Measurements from ENCODE around the gene ANG.
"Not testable (repeated sequence)": the region's sequence is repeated elsewhere in the genome, so short reads cannot be mapped to it uniquely, and the experiment has no call there.

The ANG gene

GRCh38 chr14:20688167-20688839 is at the start of gene ANG:
Gene ANG (plus strand): TSS chr14:20688764. CDS start chr14:20693565, 4,801 bp downstream.
- no peak for DNase-seq (ENCODE audit: low read depth)

- no peak for DNase-seq (ENCODE audit: low read depth)
These were observed 47.0 kb upstream of the ANG start, which contains the start of gene OR6S1 for GRCh38 chr14:20641591-20641990. Gene OR6S1 (minus strand): TSS chr14:20641691. CDS start chr14:20641691, 0 bp downstream.

GRCh38 chr14:20642182-20642581 is 46.4 kb upstream of the ANG start:
- no peak for DNase-seq (ENCODE audit: low read depth)

GRCh38 chr14:20642755-20643154 is 45.8 kb upstream of the ANG start:
- not testable (repeated sequence) for DNase-seq (ENCODE audit: low read depth)

GRCh38 chr14:20644520-20644919 is 44.0 kb upstream of the ANG start:
- no peak for DNase-seq (ENCODE audit: low read depth)

- DNase-seq (ENCODE audit: low read depth), result no peak
These were observed 43.1 kb upstream of the ANG start for GRCh38 chr14:20645481-20645880.

- no peak for DNase-seq (ENCODE audit: low read depth)
These were observed 35.3 kb upstream of the ANG start for GRCh38 chr14:20652996-20653975.

DNA sequence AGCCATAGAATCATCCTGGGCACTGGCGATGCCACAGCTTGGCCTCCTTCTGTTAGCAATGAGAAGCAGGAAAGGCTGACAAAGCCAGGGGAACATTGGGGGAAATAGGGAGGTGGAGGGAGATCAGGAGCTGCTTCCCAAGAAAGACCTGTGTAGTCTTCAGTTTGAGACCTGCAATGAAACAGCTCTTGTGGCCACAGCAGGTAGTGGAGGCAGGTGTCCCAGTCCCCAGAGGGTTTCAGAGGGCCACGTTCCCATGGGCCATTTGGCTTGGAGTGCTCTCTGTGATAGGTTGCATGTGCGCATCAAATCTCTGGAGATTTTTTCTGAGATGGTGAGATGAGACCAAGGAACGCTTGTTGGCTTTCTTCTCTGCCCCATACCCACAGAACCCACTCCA is 32.7 kb upstream of the ANG start:
- DNase-seq (ENCODE audit: low read depth), result no peak

- no peak for DNase-seq (ENCODE audit: low read depth)
These were observed 32.3 kb upstream of the ANG start for GRCh38 chr14:20656274-20656673.

DNA sequence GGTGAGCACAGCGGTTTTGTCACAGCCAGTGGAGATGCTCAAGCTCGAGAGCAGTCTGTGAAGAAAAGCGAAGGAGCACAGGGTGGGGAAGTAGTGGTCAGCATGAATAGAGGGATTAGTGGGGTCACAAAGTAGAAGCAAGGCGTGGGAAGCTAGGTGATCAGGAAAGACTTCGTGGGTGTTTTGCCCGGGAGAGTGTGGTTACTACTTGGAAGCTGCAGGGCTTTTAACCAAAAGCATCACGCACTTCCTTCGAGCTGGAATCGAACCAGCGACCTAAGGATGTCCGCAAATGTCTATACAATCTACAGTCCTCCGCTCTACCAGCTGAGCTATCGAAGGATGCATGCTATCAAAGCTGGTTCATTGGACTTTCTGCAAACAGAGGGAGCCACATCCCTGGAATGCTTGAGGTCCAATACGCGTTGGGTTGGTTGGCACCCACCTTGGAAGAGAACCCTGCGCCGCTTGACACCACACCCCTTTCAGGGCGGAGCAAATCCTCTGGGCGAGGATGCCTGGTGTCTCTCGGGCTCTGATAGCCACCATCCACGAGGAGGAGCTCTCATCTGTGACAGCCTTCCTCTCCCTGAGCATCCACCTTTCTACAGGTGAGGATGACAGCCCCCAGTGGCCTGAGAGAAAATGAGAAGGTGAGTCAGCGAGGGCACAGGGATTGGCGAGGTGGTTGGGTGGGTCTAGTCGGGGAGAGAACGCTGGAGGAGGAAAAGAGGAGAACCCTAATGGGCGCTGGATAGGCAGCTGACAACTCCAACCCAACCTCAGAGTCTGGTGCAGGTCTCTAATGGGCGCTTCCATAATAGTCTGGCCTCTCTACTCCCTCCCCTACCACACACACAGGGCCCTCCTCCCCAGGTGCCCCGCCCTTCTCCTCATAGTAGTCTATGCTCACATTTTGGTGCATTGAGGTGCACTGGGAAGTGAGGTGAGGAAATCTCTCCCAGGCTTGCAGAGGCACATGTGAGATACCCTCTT is 31.1 kb upstream of the ANG start:
- DNase-seq (ENCODE audit: low read depth), result no peak

DNA sequence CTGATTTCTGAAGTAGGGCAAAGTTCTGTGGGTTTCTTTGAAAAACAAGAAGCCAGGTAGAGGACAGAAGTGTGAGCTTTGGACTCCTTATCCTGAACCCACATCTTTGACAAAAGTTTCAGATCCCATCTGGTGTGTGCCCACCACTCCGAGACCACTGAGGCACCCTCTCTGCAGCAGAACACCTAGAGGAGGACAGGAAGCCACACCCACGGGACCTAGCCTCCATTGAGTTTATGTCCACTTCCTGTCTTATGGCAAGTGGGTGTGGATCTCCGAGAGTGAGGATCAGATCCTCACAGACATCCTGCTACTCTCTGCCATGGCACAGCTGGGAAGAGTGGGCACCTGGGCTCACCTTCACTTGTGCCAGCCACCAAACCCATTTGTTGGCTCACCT is 30.3 kb upstream of the ANG start:
- DNase-seq (ENCODE audit: low read depth), result no peak

- DNase-seq (ENCODE audit: low read depth), result no peak
These were observed 29.2 kb upstream of the ANG start for GRCh38 chr14:20659336-20659735.

DNA sequence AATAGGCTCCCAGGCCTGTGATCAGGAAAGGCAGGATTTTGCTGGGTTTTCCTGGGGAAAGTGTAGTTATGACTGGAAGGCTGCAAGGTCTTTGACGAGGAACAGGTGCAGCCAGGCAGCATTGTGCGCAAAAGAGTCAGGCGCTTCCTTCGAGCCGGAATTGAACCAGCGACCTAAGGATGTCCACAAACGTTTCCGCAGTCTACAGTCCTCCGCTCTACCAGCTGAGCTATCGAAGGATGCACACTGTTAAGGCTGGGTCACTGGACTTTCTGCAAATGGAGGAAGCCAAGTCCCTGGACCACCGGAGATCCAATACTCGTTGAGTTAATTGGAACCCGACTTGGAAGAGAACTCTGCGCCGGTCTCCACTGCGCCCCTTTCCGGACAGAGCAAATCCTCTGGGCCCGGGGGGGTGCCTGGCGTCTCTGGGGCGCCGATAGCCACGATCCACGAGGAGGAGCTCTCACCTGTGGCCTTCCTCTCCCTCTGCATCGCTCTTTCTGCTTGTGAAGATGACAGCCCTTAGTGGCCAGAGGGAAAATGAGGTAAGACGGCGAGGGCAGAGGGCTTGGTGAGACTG is 28.7 kb upstream of the ANG start:
- no peak for DNase-seq (ENCODE audit: low read depth)

GRCh38 chr14:20661197-20661596 is 27.4 kb upstream of the ANG start:
- DNase-seq (ENCODE audit: low read depth), result no peak

- DNase-seq (ENCODE audit: low read depth), result peak; percentile 38
These were observed 25.4 kb upstream of the ANG start for GRCh38 chr14:20662968-20663732.

DNA sequence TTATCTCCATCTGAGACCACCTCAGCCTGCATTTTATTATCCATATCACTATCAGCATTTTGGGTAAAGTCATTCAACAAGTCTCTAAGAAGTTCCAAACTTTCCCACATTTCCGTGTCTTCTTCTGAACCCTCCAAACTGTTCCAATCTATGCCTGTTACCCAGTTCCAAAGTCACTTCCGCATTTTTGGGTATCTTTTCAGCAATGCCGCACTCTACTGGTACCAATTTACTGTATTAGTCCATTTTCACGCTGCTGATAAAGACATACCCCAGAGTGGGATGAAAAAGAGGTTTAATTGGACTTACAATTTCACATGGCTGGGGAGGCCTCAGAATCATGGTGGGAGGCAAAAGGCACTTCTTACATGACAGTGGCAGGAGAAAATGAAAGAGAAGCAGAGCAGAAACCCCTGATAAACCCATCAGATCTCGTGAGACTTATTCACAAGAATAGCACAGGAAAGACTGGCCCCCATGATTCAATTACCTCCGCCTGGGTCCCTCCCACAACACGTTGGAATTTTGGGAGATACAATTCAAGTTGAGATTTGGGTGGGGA is 22.1 kb upstream of the ANG start:
- not testable (repeated sequence) for DNase-seq (ENCODE audit: low read depth)

DNA sequence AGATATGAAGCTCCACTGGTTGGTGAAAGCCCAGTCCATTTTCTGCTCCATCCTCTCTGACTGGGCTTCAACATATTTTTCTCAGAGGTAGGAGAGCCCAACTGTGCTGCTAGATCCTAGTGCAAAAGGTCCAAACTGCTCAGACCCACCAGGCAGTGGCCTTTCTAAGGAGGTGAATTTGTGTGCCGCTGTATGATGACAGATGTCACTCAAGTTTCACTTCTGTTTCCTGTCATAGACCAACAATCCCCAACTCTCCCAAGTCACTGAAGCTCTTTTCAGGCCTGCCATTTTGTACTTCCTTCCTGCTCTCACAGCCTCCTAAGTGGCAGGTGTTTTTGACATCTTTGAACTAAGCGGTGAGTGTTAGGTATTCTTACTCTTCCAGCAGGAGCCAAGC is 20.6 kb upstream of the ANG start:
- no peak for DNase-seq (ENCODE audit: low read depth)

- DNase-seq (ENCODE audit: low read depth), result no peak
These were observed 19.6 kb upstream of the ANG start for GRCh38 chr14:20668969-20669368.

DNA sequence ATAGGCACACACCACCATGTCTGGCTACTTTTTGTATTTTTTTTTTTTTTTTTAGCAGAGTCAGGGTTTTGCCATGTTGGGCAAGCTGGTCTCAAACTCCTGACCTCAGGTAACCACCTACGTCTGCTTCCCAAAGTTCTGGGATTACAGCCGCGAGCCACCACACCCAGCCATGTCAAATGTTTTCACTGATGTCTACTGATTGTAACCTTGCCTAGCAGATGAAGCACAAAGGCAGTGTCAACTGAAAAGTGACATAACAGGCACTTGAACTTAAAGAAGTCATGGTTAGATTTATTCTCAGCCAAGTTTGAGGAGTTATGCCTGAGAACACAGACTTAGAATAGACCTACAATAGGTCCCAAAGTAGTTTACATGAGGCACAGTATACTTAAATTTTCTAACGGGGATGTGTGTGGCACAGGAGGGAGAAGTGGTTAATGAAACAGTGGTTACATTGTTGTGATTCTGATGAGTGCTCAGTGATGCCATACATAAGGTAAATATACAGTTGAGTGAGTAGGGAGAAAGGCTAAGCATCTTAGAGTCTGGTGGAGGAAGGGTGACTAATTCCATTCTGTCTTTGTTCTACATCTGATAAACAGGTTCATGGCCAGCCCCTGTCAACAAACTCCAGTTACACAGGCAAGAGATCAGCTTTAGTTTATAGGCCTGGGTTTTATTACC is 16.8 kb upstream of the ANG start:
- DNase-seq (ENCODE audit: low read depth), result no peak

DNA sequence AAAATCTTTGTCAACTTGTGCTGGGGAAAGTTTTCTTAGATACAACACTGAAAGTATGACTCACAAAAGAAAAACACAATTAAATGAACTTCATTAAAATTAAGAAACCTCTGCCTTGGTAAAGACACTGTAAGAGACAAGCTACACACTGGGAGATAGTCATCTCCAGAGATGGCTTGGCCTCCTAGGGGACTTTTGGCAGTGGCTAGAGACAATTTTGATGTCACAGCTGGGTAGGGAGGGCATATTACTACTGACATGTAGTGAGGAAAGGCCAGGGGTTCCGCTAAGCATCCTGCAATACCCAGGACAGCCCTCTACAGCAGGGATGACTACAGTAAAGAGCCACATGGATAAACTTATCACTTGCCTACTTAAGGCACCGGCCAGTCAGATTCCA is 12.9 kb upstream of the ANG start:
- no peak for DNase-seq (ENCODE audit: low read depth)

Data from stimulated activated CD8-positive, alpha-beta memory T cell treated with anti-CD3 and anti-CD28 coated beads, Interleukin-12 subunit alpha, Interleukin-12 subunit beta, amount 100 ng/mL, for 4 hours (primary cell).